Activated CD4-positive, alpha-beta T cell treated with anti-CD3 and anti-CD28 coated beads, Interleukin-2, Interleukin-4, amounts not matched to agents 100 ng/mL and 50 ng/mL, durations not matched to agents 16 hours and 8 hours (primary cell): ENCODE measurements around the gene TM4SF20.
A peak's percentile ranks its signal among the peaks of the same experiment; 100 is the strongest.
"Not testable (repeated sequence)": the region's sequence is repeated elsewhere in the genome, so short reads cannot be mapped to it uniquely, and the experiment has no call there.

Experiments
- DNase-seq: peaks from one replicate; pipeline ENCODE4 v3.0.0-alpha.2; 2020; ENCODE audit warnings: low spot score

The TM4SF20 gene

DNA sequence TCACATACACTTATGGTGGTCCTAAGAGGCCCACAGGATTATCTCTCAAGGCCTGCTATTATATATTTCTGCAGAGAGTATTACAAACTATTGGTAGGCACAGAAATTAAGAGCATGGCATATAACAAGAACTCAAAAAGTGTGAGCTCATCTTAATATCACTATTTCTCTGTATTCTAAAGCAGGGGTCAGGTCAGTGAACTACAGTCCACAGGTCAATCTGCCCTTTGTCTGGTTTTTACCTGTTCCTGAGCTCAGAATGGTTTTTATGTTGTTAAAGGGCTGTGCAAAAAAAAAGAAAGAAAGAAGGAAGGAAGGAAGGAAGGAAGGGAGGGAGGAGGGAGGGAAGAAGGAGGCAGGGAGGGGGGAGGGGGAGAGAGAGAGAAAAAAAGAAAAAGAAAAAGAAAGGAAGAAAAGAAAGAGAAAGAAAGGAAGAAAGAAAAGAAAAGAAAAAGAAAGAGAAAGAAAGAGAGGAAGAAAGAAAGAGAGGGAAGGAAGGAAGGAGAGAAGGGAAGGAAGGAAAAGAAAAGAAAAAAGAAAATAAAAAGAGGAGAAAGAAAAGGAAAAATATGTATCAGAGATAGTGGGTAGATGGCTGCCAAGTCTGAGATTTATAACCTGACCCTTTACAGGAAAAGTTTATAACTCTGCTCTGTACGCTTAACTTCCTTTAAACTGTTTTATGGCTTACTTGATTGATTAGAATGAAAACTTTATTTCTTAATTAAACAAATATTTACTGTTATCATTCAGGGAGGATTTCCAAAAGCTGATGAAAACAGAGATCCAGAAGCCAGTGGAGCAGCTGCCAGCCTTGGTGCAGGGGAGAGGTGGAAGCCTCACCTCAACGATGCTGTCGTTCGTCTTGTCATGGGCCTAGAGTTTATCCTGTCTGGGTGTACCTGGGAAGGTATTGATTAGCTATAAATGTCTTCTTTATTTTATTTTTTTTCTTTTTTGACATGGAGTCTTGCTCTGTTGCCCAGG, 19.9 kb upstream of the TM4SF20 start:
- no peak for DNase-seq

DNA sequence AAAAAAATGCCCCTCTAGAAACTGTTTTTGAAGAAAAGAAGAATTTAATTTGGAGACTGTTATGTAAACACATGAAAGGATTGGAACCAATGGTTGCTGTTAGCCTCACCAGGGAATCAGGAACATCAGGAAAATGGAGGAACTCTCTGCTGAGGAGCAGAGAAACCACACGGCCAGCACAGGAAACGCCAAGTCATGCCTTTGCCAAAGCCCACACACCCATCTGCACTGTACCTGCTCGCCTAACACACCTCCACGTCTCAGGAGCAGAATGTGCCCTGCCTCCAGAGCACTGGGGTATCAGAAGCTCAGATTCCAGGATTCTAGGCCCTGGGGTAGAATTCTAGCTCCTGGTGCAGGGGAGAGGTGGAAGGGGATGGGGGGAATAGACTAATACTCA, 18.5 kb upstream of the TM4SF20 start:
- DNase-seq = no peak

DNA sequence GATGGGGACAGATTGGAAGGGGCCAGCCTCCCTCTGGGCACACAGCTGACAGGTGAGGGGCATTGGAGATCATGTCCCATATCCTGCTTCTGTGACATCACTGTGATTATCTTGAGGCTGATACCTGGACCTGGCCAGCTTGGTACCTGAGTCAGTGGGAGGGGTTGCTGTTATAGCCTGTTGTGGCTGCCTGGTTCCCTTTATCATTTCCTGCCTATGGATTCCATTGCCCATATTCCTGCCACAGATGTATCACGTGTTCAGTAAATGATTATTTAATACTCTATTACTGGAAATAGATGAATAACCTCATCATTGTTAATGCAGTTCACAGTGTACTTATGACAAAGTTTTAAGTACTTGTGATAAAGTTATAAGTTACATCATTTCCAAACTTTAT, 16.4 kb upstream of the TM4SF20 start:
- DNase-seq = no peak

DNA sequence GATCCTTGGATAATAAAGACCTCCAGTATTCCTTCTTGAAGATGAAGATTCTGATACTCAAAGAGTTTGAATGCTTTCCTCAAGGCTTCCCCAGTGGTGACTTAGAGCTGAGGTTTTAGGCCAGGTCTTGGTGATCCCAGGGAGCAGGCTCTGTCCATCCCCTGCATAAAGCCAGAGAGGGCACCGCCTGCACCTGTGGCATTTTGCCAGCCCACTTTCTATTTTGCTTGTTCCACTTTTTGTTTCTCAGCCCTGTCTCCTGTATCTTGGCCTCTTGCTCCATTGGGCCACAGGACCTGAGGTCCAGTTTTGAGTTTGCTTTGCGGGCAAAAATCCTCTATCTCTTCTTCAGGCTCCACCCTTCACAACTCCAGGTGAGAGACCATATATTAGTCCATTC, 15.3 kb upstream of the TM4SF20 start:
- DNase-seq = no peak

DNA sequence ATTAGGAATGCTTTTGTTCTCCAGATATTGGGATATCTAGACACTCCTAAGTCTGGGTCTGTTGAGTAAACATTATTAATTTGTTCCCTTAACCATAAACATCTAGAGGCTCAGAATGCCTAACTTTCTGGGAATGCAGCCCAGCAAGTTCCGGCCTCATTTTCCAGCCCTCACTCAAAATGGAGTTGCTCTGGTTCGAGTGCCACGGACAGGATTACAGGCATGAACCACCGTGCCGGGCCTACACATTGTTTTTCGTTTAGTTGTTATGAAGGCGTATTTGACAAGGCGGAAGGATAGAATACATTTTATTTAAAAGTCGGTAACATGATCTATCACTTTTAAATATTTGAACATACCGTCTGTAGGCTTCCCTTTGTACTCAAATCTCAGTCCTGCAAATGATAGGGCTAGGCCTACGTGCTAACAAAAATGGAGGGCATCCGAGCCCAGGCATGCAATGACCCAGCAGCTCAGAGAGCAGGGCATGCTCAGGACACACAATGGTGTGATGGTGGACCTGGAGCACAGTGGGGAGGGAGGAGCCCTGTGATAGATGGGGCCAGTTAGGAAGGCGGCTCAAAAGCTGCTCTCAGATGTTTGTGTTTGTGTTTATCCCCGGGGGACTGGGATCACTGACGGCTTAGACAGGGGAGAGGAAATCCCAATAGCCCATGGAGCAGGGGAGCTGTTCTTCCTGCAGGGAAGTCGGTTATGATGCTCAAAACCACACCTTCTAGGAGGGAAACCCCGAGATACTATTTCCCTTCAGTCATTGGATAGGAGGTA, 11.6 kb upstream of the TM4SF20 start:
- DNase-seq = no peak

DNA sequence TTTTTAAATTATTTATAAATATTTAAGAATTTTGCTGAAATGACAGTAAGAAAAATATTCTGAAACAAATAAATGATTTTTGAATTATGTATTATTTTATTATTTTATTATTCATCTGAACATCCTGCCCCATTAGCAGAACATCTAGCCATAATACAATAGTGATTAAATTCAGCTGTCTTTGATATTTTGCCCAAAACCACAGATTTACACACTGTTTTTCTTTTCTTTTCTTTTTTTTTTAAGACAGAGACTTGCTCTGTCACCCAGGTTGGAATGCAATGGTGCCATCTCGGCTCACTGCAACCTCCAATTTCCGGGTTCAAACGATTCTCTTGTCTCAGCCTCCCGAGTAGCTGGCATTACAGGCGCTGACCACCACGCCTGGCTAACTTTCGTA, 10.6 kb upstream of the TM4SF20 start:
- no peak for DNase-seq

DNA sequence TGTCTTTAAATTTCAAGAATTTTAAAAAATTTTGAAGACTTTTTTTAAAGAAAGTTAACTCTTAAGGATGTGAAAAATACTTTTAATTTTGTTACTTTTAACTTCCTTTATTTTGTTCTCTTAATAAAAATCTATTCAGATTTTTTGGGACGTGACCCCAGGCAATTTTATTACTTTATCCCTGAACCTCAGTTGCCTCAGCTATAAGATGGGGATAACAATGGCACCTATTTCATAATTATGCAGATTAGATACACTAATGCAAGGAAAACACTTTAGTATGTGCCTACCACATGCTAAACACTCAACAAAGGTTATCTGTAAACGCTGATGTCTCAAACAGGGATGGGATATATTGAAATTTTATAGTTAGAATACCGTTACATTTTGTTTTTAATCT, 10.1 kb upstream of the TM4SF20 start:
- DNase-seq = no peak

DNA sequence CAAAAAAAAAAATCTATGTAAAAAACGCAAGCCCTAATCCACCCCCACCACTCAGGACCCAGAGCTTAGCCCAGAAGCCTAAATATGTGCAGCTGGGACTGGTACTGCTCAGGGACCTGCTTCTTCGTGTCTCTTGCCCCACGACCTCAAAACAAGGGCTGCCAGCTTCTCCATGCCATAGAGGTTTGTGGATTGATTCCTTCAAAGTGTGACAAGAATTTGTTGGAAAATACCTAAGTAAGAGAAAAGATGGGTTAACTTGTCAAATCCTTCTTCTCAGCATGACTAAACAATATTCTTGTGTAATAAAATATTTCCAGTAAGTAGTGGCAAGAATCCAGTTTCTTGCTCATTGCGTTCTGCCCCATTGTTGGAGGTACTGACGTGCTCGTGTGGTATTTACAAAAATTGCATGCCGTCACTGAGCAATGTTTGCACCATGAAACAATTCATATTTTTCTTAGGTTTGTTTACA, 9.5 kb upstream of the TM4SF20 start:
- DNase-seq = no peak

DNA sequence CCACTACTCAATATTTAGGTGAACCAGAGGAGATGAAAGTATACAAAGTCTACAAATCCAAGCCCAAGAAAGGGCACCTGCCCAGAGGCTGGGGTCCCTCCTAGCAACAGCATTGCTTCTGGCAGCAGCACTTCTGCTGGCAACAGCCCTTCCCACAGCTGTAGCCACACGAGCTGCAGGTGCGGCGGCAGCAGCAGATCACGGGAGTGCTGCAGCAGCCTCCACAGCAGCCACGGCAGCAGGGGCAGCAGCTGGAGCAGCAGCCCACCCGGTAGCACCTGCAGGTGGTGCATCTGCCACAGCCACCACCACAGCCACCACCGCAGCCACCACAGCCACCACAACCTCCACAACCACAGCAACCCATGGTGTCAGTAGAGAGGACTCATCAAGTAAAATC, 8.5 kb upstream of the TM4SF20 start, which contains the start of gene SCYGR1:
SCYGR1 (minus strand) TSS at position 367 of the 400 bp plus-strand sequence; CDS start at position 367, 0 bp downstream.
- not testable (repeated sequence) for DNase-seq

DNA sequence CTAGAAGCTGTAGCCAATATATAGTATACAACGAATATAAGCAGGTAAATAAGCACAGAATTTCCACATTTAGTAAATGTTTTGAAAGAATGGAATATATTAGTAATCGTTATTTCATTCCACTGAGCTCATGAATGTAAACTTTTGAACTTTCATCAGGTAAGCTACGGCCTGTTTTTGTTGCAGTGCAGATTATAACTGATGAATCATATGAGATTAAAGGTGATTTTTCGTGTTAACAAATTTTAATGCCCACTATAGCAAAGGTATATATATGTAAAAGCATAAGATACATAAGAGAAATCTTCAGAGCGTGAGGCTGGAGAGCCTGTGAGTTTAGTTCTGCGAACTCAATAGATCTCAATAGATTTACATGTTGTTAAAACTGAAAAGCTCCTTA, 7.5 kb upstream of the TM4SF20 start:
- no peak for DNase-seq

DNA sequence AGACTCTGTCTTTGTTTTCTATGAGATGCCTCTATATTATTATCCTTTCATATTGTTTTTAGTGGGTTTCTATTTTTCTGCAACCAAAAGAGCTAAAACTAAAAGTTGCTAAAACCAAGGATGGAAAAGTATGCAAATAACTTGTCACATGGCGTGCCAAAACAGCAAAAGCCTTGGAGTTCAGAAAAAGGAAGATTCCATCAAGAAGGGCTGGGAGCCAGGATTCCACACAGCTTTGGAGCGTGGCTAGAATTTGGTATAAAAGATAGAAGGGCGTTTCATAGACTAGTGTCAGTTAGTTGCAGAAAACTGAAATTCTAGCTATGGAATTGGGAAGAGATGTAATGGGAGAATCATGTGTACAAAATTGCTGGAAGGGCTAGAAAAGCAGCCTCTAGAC, 4.6 kb upstream of the TM4SF20 start:
- no peak for DNase-seq

DNA sequence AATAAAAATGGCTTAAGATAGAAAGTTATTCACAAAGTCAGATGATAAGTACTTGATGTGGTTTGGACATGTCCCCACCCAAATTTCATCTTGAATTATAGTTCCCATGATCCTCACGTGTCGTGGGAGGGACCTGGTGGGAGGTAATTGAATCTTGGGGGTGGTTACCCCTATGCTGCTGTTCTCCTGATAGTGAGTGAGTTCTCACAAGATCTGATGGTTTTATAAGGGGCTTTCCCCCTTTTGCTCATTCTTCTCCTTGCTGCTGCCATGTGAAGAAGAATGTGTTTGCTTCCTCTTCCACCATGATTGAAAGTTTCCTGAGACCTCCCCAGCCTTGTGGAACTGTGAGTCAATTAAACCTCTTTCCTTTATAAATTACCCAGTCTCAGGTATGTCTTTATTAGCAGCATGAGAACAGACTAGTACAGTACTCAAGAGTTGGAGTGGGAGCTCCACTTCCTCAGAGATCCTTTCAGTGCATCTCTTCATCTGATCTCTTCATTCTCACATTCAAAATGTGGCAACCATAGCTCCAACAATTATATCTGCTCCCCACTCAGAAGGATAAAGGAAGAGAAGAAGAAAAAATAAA, 3.2 kb upstream of the TM4SF20 start:
- not testable (repeated sequence) for DNase-seq

DNA sequence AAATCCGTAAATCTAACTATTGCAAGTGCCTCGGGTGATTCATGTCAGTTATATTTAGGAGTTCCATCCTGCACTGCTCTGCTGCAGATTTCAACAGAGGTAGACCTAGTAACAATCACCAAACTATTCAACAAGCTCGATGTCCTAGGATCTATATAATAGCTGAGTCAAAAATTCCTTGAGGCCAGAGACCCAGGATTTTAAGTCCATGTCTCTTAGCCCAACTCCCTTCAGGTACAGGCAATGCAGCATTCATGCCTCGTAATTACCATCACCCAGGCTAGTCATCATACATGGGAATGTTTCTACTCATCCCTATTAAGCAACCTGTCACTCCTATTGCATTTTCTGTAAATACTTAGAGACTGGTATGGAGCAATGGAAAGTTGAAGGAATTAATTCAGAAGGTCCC, 729 bp downstream of the TM4SF20 start:
- DNase-seq = no peak

DNA sequence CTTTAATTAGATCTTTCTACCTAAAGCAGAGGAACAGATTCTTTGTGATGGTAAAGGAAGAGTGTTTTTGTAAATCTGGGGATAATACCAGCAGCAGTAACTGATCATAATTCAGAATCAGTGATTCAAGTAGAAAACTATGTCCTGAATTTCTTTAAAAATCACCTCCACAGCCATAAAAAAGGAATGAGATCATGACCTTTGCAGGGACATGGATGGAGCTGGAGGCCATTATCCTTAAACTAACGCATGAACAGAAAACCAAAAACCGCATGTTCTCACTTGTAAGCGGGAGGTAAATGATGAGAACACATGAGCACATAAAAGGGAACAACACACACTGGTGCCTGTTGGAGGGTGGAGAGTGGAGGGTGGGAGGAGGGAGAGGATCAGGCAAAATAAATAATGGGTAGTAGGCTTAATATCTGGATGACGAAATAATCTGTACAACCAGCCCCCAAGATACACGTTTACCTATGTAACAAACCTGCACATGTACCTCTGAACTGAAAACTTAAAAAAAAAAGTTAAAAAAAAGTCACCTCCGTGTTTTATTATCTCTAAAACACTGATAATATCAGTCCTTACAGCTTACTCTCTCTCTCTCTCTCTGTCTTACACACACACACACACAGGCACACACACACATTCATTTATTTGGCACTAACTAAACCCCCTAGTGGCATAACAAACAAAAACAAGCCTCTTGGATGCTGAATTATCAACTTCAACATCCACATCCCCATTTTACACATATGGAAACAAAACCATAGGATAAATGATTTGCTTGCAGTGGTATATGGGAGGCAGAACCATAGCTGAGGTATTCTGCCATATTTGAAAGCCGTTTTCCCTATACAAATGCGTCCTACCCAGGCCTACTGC, 1.4 kb downstream of the TM4SF20 start:
- no peak for DNase-seq

DNA sequence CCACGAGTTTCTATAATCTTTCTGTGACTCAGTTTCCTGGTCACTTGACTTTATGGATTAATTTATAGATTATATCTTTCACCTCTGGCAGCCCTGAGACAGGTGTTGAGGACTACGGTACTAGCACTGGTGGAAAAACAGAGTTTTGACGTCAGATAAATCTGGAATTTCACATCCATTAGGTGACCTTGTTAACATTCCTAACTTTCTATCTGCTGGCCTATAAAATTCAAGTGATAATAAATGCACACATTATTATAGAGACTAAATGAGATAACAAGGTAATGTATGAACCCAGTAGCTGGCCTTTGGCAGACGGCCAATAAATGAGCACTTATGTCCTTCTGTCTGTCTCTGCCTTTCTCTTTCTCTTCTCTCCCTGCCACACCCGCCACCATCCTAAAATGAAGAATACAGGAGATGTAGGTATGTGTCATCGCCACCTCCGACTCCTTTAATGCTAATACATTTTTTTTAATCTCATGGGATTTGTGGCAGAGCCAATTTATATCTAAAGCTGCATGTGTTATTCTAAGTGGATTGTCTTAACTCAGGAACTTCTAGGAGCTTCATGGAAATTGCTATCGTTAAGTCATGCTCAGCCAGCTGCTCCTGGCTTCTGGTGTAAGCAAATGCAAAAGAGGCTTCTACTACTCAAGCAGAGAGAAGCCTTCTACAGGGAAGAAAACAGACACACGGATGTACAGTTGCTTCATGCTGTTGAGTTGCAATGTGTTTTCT, 2.3 kb downstream of the TM4SF20 start:
- DNase-seq = no peak

DNA sequence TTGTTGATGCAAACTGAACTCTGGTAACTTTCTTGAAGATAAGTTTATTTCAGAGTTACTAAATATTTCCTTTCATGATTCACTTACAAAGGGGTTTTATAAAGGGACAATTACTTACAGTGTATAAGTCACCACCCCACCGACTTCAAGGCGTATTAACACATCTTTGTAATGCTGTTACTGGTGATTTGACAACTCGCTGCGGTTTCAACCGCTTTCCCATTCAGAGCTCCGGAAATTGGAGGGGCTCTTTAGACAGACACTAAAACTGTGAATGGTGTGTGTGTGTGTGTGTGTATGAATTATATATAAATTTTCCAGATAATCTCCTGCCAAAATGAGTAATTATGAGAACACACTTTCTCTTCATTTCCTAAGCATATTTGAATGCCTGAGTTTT, 4.9 kb downstream of the TM4SF20 start:
- peak; percentile 71 for DNase-seq

DNA sequence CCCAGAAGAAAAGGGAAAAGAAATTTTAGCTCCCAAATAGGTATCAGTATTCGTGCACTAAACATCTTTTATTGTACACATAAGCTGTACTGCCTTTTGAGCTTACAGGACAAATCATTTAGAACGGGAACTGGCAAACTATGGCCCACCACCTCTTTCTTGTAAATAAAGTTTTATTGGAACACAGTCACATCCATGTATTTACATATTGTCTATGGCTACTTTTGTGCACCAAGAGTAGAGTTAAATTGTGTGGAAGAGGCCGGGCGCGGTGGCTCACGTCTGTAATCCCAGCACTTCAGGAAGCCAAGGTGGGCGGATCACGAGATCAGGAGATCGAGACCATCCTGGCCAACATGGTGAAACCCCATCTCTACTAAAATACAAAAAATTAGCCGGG, 5.7 kb downstream of the TM4SF20 start:
- DNase-seq = no peak

DNA sequence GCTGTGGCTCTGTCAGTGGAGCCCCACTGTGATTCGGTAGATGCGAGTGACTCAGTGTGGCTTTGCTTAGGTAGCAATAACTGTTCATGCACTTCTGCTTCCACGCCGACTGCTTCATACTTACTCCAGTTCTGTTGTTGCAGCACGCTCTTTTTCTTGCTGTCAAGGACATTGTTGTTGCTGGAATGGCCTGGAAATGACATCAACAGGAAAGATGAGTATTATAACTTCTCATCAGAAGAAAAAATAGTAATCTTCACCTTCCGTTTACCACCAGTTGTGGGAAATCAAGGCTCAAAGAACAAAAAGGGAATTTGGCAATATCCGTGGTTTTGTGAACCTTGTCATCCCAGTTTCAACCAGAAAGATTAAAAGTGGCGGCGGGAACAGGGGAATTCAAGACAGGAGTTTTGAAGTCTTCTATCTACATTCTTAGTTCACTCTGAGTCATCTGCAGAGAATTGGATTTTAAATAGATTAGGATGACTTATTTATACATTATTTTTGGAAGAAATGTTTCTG, 8.3 kb downstream of the TM4SF20 start:
- DNase-seq = no peak

DNA sequence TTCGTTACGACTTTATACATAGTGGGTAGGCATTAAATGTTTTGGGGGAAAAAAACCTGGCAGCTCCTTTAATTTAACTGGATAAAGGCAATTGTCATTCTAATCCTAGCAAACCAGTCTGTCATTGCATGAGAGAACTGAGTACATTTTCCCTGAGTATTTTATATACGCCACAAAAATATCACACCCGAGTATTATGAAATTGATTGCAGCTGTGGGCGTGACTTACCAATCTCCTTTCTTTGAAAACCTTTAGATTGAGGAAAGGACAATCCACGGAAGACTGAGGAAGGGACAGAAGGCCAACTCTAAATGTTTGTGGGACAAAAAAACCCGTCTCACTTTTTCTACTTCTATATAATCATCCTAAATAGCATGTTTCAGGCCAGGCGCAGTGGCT, 9.0 kb downstream of the TM4SF20 start:
- DNase-seq = no peak

DNA sequence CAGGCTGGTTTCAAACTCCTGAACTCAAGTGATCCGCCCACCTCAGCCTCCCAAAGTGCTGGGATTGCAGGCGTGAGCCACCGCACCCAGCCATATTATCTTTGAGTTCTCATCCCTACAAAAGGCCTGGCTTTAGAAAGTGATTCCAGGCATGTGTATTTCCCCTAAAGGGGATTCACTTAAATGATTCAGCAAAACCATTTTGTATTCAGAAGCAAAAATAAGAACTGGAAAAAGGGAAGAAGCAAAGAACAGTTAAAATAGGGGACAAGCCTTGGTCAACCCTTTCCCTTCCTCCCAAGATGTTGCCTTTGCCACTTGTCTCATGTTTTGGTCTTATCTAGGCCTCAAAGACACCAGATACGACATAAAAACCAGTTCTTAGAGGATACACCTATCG, 10.5 kb downstream of the TM4SF20 start:
- DNase-seq = no peak

DNA sequence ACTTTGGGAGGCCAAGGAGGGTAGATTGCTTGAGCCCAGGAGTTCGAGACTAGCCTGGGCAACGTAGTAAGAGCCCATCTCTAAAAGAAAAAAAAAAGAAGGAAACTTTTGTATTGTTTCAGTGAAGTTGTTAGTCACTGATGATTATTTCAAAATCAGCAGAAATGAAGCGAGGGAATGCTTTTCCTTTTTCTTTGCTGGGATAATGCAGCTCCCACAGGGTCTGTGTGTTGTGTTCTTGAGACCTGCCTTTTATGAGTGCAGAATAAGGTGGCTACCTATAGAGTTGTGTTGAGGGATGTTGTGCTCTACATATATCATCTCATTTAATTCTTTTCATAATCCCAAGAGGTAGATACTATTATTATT, 11.7 kb downstream of the TM4SF20 start:
- no peak for DNase-seq
